Measurements from ENCODE around the gene MRPL58.

GRCh38 chr17:75051941-75052340, 39.5 kb downstream of the MRPL58 start:
- no peak for TF ChIP-seq CTCF (IDR thresholded peaks at IDR 0.05; ENCODE audit: poor library complexity)
- no peak for TF ChIP-seq EZH2phosphoT487 (IDR thresholded peaks at IDR 0.05; ENCODE audit: low read depth, severe bottlenecking, unreplicated experiment)
